CD4-positive, alpha-beta T cell treated with Interleukin-10 for 1 hour (primary cell): ENCODE measurements around the gene PRDM12.

ENCODE experiments used
- DNase-seq: peaks from one replicate; pipeline ENCODE4 v3.0.0-alpha.2; 2020

PRDM12 gene

GRCh38 chr9:130693101-130693425, 28.7 kb downstream of the PRDM12 start:
- no peak for DNase-seq

DNA sequence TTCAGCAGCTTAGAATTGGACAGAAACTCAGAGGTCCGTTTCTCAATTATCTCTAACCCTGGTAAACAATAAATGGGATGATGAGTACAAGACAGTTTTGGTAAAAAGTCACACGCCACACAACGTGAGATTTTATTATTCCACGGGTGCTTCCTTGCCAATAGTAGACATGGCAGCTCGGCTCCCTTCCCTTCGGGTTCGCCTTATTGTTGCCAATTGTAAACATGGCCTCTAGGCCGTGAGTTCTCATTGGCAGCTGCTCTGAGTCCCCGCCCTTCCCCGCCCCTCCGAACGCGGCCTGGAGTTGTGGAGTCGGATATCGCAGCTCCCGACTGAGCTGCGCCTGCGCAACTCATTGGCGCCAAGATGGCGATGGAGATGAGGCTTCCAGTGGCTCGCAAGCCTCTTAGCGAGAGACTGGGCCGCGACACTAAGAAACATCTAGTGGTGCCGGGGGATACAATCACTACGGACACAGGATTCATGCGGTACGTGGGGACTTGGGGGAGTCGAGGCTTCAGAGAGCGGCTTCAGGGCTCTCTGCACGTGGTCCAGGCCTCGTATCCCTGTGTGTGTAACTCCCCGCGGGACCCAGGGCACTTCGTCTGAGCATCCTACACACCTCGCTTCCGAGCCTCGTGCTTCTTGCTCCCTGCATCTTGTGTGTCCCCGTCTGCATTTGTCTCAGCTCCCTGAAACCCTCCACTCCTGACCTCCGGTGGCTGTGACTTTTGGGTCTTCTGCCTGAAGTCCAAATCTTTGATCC, 29.2 kb downstream of the PRDM12 start, which contains the start of gene EXOSC2:
TSS of gene EXOSC2 (plus strand) at position 355 of the 766 bp plus-strand sequence. CDS start at position 367, 12 bp downstream.
- DNase-seq = peak; percentile 99

DNA sequence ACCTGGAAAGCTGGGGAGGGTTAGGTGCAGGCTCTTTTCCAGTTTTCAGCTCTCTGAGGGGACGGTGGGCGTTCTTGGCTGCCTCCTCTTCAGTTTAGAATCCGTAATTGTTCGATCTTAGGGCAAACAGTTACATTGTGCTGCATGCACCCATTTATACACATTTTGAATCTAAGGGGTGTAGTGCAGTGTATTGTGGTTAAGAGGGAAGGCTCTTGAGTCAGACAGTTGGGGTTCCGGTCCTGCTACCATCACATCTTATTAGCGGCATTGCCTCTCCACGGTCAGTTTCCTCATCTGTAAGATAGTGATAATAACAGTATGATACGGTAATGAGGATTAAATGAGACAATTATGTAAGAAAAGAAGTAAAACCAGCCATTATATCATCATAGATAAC, 29.8 kb downstream of the PRDM12 start:
- DNase-seq = peak; percentile 15

DNA sequence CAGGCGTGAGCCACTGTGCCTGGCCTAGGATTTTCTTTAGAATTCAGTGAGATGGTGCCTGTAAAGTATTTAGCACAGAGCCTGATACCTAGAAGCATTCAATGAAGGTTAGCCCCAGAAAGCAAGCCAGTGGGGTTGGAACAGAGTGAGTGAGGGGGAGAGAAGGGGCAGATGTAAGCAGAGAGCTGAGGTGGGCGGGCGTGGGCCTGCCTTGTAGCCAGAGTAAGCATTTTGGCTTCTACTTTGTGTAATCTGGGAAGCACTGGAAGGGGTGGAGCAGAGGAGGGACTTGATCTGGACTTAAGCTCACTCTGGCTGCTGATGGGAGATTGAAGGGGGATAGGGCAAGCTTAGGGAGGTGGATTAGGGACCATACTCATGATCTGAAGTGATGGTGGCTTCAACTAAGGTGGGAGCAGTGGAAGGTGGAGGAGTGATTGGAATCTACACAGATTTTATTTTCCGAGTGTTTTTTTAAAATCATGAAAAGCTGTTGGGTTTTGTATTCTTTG, 31.8 kb downstream of the PRDM12 start:
- DNase-seq = no peak

DNA sequence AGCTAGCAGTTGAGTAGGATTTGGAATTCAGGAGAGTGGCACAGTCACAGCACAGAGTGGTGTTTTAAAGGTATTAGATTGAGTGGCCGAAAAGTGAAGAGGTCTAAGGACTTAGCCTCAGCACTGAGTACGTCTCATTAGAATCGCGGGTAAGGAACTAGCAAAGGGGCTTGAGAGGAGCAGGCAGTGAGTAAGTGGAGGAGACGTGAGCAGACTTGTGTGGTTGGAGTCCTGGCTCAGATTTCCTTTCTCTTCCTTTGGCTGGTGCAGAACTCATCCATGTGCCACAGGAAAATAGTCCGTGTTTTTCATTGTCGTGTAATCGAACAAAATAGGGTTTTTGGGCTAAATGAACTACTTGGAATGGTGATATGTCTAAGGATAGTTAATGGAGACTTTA, 32.6 kb downstream of the PRDM12 start:
- no peak for DNase-seq

DNA sequence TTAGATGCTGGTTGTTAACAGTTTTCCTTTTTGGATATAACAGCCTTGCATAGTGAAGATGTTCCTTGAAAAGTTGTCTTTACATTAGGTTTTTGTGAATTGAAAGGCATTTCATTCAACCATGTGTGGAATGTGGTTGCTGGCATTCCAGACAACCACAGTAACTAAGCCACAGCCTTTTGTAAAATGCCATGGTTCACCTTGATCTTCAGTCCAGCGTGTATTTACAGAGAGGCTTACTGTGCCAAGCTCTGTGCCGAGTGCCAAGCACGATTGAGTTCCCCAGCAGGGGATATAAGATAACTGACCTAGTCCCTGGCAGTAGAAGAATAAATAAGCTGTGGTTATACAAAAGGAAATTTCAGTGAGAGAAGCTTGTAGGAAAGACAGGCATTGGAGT, 34.1 kb downstream of the PRDM12 start:
- no peak for DNase-seq

GRCh38 chr9:130699047-130699446, 34.7 kb downstream of the PRDM12 start:
- DNase-seq = no peak

- DNase-seq = peak; percentile 72
Observed at GRCh38 chr9:130701059-130702022, 36.9 kb downstream of the PRDM12 start.

GRCh38 chr9:130703501-130703900, 39.1 kb downstream of the PRDM12 start:
- DNase-seq = no peak

GRCh38 chr9:130707225-130707976, 43.0 kb downstream of the PRDM12 start:
- peak; percentile 77 for DNase-seq

DNA sequence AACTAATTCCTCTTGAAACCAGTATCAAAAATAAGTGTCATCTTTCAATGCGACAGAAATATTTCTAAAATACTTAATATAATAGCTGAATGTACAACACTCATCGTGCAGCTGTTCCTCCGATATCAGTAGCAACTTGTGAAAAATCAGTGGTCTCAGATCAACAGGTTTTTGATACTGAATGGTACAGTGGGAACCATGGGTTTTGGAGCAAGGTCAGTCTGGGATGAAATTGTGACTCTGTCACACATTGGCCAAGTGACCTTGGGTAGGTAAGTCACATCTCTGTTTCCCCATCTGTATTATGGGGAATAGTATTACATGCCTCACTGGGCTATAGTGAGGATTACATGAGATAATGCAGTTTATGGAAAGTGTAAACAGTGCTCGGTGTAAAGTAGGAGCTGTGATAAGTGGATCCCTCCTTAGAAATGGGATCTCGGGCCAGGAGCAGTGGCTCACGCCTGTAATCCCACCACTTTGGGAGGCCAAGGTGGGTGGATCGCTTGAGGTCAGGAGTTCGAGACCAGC, 46.5 kb downstream of the PRDM12 start:
- DNase-seq = no peak

- no peak for DNase-seq
Observed at GRCh38 chr9:130711469-130711868, 47.1 kb downstream of the PRDM12 start.

DNA sequence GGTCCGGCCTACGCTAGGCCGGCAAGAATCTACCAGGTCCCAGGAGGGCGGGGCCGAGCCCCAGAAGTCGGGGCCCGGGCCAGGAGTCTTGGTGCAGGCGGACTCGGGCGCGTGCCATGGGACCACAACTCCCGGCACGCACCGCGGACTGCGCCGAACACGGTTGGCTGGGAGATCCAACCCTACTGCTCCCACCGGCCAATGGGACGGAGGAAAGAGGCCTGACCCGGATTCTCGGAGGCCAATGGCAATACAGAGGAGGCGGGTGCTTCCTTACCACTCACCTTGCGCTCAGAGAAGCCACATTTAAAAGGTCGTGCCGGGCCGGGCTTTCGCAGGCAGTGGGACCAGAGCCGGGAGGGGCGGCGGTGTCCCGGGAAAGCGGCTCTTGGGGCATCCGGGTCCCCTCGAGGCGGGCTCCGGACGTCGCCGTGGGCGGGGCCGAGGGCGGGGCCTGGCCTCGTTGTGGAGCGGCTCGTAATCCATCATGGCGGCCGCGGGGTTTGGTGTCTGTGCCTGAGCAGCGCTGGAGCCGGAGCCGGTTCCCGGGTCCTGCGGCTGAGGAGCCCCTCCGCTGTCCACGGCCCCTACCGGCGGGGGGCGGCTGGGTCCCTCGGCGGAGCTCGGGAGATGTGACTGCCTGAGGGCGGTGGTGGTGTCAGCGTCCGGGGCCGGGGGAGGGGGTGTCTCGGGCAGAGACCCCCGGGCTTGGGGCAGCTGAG, 48.3 kb downstream of the PRDM12 start:
- peak; percentile 96 for DNase-seq

- DNase-seq = no peak
Observed at GRCh38 chr9:130713286-130713960, 49.0 kb downstream of the PRDM12 start.

DNA sequence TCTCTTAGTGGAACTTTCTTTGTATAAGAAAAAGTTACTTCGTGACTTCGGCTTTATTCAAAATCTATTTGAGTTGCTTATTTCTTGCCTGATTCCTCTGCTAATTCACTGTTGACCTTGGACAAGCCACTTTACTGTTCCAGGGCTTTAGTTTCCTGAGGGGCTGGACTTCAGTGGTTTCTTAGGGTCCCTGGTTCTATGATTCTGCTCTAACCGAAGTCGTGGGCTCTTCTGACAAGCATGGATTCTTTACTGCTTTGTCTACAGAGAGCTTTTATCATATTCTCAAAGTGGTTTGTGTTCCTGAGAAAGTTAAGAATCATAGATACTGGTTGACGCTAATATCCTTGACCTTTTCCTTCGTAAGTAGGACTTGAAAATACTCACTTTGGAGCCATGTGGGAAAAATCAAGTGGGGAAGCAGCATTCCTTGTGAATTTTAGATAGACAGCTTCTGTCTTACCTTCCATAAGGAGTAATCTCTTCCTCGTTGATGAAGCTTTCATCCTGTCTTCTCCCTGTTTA, 50.3 kb downstream of the PRDM12 start:
- DNase-seq = no peak

GRCh38 chr9:130715270-130715669, 50.9 kb downstream of the PRDM12 start:
- DNase-seq = no peak

GRCh38 chr9:130718562-130718961, 54.2 kb downstream of the PRDM12 start:
- DNase-seq = no peak

- DNase-seq = no peak
Observed at GRCh38 chr9:130720762-130721161, 56.4 kb downstream of the PRDM12 start.

DNA sequence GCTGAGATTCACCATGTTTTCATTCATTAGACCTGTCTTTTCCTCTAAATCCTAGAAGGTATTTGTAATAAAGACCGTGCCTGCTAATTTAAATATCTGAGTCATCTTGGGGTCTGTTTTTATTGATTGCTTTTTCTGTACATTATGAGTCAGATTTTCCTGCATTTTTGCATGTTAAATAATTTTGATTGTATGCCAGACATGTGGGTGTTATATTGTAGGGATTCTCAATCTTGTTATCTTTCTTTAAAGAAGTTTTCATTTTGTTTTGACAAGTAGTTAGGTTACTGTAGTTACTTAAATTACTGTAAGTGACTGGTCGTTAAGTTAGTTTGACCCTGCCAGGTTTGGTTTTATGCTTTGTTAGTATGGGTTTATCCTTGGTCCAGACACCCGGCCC, 64.3 kb downstream of the PRDM12 start:
- no peak for DNase-seq

DNA sequence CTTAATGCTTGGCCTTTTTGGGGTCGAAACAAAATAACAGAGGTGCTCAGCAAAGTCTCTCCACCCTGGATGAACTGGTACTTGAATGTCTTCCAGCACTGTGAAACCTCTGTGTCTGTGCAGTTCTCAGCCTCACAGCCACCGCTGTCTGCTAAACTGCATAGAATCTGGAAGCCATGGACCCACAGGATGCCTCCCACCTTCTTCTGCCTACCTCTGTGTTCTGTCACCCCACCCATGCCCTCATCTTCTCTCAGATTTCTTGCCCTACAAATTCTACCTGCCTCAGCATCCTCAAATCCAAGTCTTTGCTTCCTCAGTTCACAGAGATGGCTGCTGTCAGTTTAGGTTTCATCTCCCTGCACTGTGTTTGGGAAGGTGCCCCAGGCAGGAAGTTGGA, 64.8 kb downstream of the PRDM12 start:
- no peak for DNase-seq

DNA sequence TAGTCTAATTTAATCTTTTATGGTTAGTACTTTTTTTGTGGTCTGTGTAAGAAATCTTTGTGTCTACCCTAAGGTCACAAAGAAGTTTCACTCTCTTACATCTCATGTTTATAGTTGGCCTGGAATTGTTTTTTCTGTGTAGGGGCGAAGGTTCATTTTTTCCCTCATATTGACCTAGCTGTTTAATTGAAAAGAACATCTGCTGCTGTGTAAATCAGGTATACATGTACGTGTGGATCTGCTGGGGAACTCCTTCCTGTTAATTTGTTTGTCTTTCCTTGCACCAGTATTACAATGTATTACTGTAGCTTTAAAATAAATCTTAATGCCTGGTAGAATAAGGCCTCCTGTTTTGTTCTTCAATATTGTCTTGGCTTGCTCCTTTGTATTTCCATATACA, 67.0 kb downstream of the PRDM12 start:
- no peak for DNase-seq
